K562 (cell line): ENCODE results near the gene VAC14. TPM values are rescaled to one million over a fixed set of nuclear protein-coding genes. Genes with fewer than 3 reads are reported as not detected.
A peak's percentile ranks its signal among the peaks of the same experiment; 100 is the strongest.

Experiments used
- ATF1 ChIP-seq, 2 experiments: fragments of 450-650 bp in 1 of 2; IDR thresholded peaks; 2 replicates each; pipeline ENCODE4 v1.6.1; 2016; ENCODE audit warnings: missing compliant biosample characterization in 1 of 2, missing genetic modification characterization in 1 of 2
- BHLHE40 ChIP-seq: IDR thresholded peaks from 2 replicates; pipeline ENCODE4 v1.6.1; 2011; ENCODE audit warnings: low read length, improper control_type of control experiment
- DIDO1 ChIP-seq: fragments of 450-650 bp; IDR thresholded peaks from 2 replicates; pipeline ENCODE4 v1.6.1; 2016; ENCODE audit warnings: low read depth, missing biosample characterization, missing genetic modification characterization
- EGR1 ChIP-seq: fragments of 450-650 bp; conservative IDR thresholded peaks from 2 replicates; pipeline ENCODE4 v1.6.1; 2017; ENCODE audit warnings: mild to moderate bottlenecking
- FOSL1 ChIP-seq: fragments of 200-800 bp; sonication (Bioruptor generic); conservative IDR thresholded peaks from 2 replicates; pipeline ENCODE4 v1.6.1; 2016; ENCODE audit warnings: missing genetic modification characterization, missing compliant biosample characterization
- FOXK2 ChIP-seq, 2 experiments: fragments of 450-650 bp; IDR thresholded peaks in 1 of 2; conservative IDR thresholded peaks in 1 of 2; 2 replicates each; pipeline ENCODE4 v1.6.1; 2016; ENCODE audit warnings: low read depth in 2 of 2, mild to moderate bottlenecking in 1 of 2
- HNRNPL ChIP-seq: fragments of 200-400 bp; formaldehyde crosslinking; IDR thresholded peaks from 2 replicates; pipeline ENCODE4 v1.6.1; 2017; ENCODE audit warnings: low read depth, mild to moderate bottlenecking, low read length
- HNRNPLL ChIP-seq: fragments of 200-400 bp; formaldehyde crosslinking; IDR thresholded peaks from 2 replicates; pipeline ENCODE4 v1.6.1; 2017; ENCODE audit warnings: low read length, low read depth, mild to moderate bottlenecking; ENCODE audit not compliant: poor library complexity, severe bottlenecking
- MAZ ChIP-seq, 2 experiments: fragments of 450-650 bp in 1 of 2; sonication (generic) in 1 of 2; formaldehyde crosslinking; IDR thresholded peaks in 1 of 2; conservative IDR thresholded peaks in 1 of 2; 2 replicates each; pipeline versions ENCODE4 v1.4.0 to v1.5.0; 2020; ENCODE audit warnings: mild to moderate bottlenecking in 1 of 2, missing genetic modification reagents in 1 of 2
- MBD2 ChIP-seq: sonication (generic); IDR thresholded peaks from 2 replicates; pipeline ENCODE4 v1.6.1; 2016; ENCODE audit warnings: low read depth, borderline replicate concordance
- NEUROD1 ChIP-seq: fragments of 150-350 bp; IDR thresholded peaks from 2 replicates; pipeline ENCODE4 v1.6.1; 2014; ENCODE audit warnings: borderline replicate concordance, low read length, low read depth; ENCODE audit not compliant: partially characterized antibody
- PML ChIP-seq: IDR thresholded peaks from 2 replicates; pipeline ENCODE4 v1.6.1; 2012; ENCODE audit warnings: low read length, inconsistent platforms
- POLR2G ChIP-seq: fragments of 200-400 bp; formaldehyde crosslinking; IDR thresholded peaks from 2 replicates; pipeline ENCODE4 v1.6.1; 2017; ENCODE audit warnings: low read depth, mild to moderate bottlenecking, antibody characterized with exemption, low read length, moderate library complexity
- SRSF9 ChIP-seq: fragments of 200-400 bp; formaldehyde crosslinking; IDR thresholded peaks from 2 replicates; pipeline ENCODE4 v1.6.1; 2017; ENCODE audit warnings: low read depth, low read length, borderline replicate concordance
- TCF7L2 ChIP-seq: fragments of 150-350 bp; IDR thresholded peaks from 2 replicates; pipeline ENCODE4 v1.6.1; 2016; ENCODE audit warnings: low read depth, mild to moderate bottlenecking, low read length, moderate library complexity
- TEAD4 ChIP-seq, 2 experiments: sonication (generic) in 1 of 2; formaldehyde crosslinking in 1 of 2; IDR thresholded peaks; 2 replicates each; pipeline versions ENCODE4 v1.6.1 to v1.8.0; 2012 to 2022; ENCODE audit warnings: borderline replicate concordance in 1 of 2, inconsistent platforms in 1 of 2, low read length in 1 of 2, mild to moderate bottlenecking in 1 of 2, missing genetic modification reagents in 1 of 2
- TRIM28 ChIP-seq: fragments of 450-650 bp; IDR thresholded peaks from 2 replicates; pipeline ENCODE4 v1.6.1; 2017
- ZNF280A ChIP-seq: fragments of 450-650 bp; IDR thresholded peaks from 2 replicates; pipeline ENCODE4 v1.6.1; 2018; ENCODE audit warnings: mild to moderate bottlenecking, low read depth; ENCODE audit not compliant: partially characterized antibody
- ZNF583 ChIP-seq: fragments of 250-450 bp; sonication (Bioruptor Pico); IDR thresholded peaks from 2 replicates; pipeline ENCODE4 v1.4.0; 2020
- ZNF592 ChIP-seq: fragments of 450-650 bp; IDR thresholded peaks from 2 replicates; pipeline ENCODE4 v1.6.1; 2017; ENCODE audit warnings: antibody characterized with exemption, mild to moderate bottlenecking
- ZNF76 ChIP-seq: fragments of 250-450 bp; sonication (Bioruptor Pico); IDR thresholded peaks from 2 replicates; pipeline ENCODE4 v1.4.0; 2020; ENCODE audit warnings: mild to moderate bottlenecking, moderate library complexity, borderline replicate concordance
- polyA plus RNA-seq, 8 experiments: library from polyadenylated mRNA; depleted of rRNA in 4 of 8; stranded (reverse) in 5 of 8; unstranded in 3 of 8; fragments of >200 nt; fragmentation: Nextera tagmentation in 2 of 8; fragmentation: Illumina TruSeq in 1 of 8; extraction: Ambion mirVana in 2 of 8; extraction: Trizol in 1 of 8; gene quantifications; 2 replicates each; pipeline versions ENCODE4 v1.2.1 to v1.2.3, GENCODE V29; 2011 to 2014; ENCODE audit warnings: inconsistent platforms in 1 of 8, missing spikeins in 1 of 8
- total RNA-seq, 7 experiments: library from RNA; depleted of rRNA in 6 of 7; stranded (reverse); fragments of >200 nt in 6 of 7; fragmentation: Illumina TruSeq in 2 of 7; extraction: Trizol in 2 of 7; gene quantifications; 2 replicates each; pipeline versions ENCODE4 v1.2.1 to v1.2.3, GENCODE V29; 2011 to 2021; ENCODE audit warnings: low replicate concordance in 1 of 7

The VAC14 gene
- total and polyA plus RNA-seq, 9 of the 15 experiments (the other 6 are each of a cell fraction or from before 2014, with no cell fraction given), result 1.3 to 41.6 (median 26.6) TPM

GRCh38 chr16:70800781-70801480, at the start of gene VAC14 (continued):
- TF ChIP-seq TEAD4 (IDR thresholded peaks at IDR 0.05; ENCODE audit: low read length) (no peak), TEAD4 (CRISPR knock-in tag; IDR thresholded peaks at IDR 0.05; ENCODE audit: borderline replicate concordance) (no peak), HNRNPLL (peak; percentile 41), MBD2 (peak; percentile 24; the same call in 1 of the 2 replicates), PML (0 out of 2 replicates have a peak, but pooled peaks have one; percentile 34), POLR2G (peak; percentile 96), ZNF76 (no peak), EGR1 (peak; percentile 61), ZNF583 (CRISPR knock-in tag) (no peak), BHLHE40 (peak; percentile 97), FOXK2 (conservative IDR thresholded peaks at IDR 0.05 in 1 of 2, IDR thresholded peaks at IDR 0.05 in 1 of 2; ENCODE audit: low read depth in 2 of 2) (peak; percentile 82 to 89), ZNF280A (no peak), HNRNPL (no peak), ZNF592 (peak; percentile 44; the same call in 1 of the 2 replicates), SRSF9 (no peak), NEUROD1 (peak; percentile 13), DIDO1 (tag) (peak; percentile 84), MAZ (CRISPR knock-in tag; conservative IDR thresholded peaks at IDR 0.05 in 1 of 2, IDR thresholded peaks at IDR 0.05 in 1 of 2) (peak in 1 of 2 experiments; percentile 66; a peak in 3 of 4 replicates), TRIM28 (peak; percentile 35; the same call in 1 of the 2 replicates), TCF7L2 (no peak), FOSL1 (tag) (no peak), ATF1 (CRISPR knock-in tag; IDR thresholded peaks at IDR 0.05) (no peak), ATF1 (tag; IDR thresholded peaks at IDR 0.05) (peak; percentile 61)
